HG02840 (cell line): Measurements from ENCODE around the gene CIB2.

Source experiments
- ATAC-seq: cut with Tn5 transposase; IDR thresholded peaks from one replicate; pipeline ENCODE4 v1.9.1; 2021; ENCODE audit warnings: mild to moderate bottlenecking, moderate library complexity, moderate number of reproducible peaks; ENCODE audit not compliant: unreplicated experiment, low FRiP score

The CIB2 gene

GRCh38 chr15:78110096-78110495 is 21.1 kb downstream of the CIB2 start:
- ATAC-seq = no peak

- ATAC-seq = no peak
Measured at GRCh38 chr15:78109156-78109555, 22.1 kb downstream of the CIB2 start.

GRCh38 chr15:78108300-78109084 is 22.8 kb downstream of the CIB2 start:
- ATAC-seq = no peak

- no peak for ATAC-seq
Measured at GRCh38 chr15:78107471-78107870, 23.8 kb downstream of the CIB2 start.

GRCh38 chr15:78105476-78106241 is 25.6 kb downstream of the CIB2 start:
- no peak for ATAC-seq

GRCh38 chr15:78104566-78105475 is 26.4 kb downstream of the CIB2 start:
- ATAC-seq = no peak

- ATAC-seq = no peak
Measured at GRCh38 chr15:78104119-78104479, 27.1 kb downstream of the CIB2 start.

GRCh38 chr15:78103406-78104118 is 27.7 kb downstream of the CIB2 start:
- no peak for ATAC-seq

GRCh38 chr15:78102741-78103140 is 28.5 kb downstream of the CIB2 start:
- ATAC-seq = no peak

- ATAC-seq = no peak
Measured at GRCh38 chr15:78102211-78102610, 29.0 kb downstream of the CIB2 start.

GRCh38 chr15:78101423-78102105 is 29.7 kb downstream of the CIB2 start:
- ATAC-seq = no peak

- ATAC-seq = no peak
Measured at GRCh38 chr15:78100886-78101285, 30.4 kb downstream of the CIB2 start.

- no peak for ATAC-seq
Measured at GRCh38 chr15:78098131-78098755, 33.0 kb downstream of the CIB2 start.

GRCh38 chr15:78097667-78098066 is 33.6 kb downstream of the CIB2 start:
- no peak for ATAC-seq

GRCh38 chr15:78093242-78094020 is 37.8 kb downstream of the CIB2 start:
- no peak for ATAC-seq

- no peak for ATAC-seq
Measured at GRCh38 chr15:78092261-78093041, 38.8 kb downstream of the CIB2 start, which contains the start of gene SH2D7. Gene SH2D7 (plus strand): TSS chr15:78092561. CDS start chr15:78092585, 24 bp downstream.

- ATAC-seq = no peak
Measured at GRCh38 chr15:78090422-78091063, 40.7 kb downstream of the CIB2 start.
